A673 (cell line): ENCODE results near the gene ASTN2. TPM values are rescaled to one million over a fixed set of nuclear protein-coding genes. Genes with fewer than 3 reads are reported as not detected.

Experiments
- BruUV-seq: library from RNA; stranded (reverse); fragments of 400-500 nt; replicated peaks from 2 replicates; lab custom pipeline; 2021; lab: Mats Ljungman, UMichigan
- CTCF ChIA-PET: fragments of 300-600 bp; sonication (Branson Sonifier 250); formaldehyde crosslinking; loops from one replicate; lab custom pipeline; 2022; ENCODE audit warnings: antibody characterized with exemption; lab: Charles Lee
- POLR2A ChIA-PET: fragments of 300-600 bp; sonication (Branson Sonifier 250); formaldehyde crosslinking; loops from one replicate; lab custom pipeline; 2022; ENCODE audit warnings: antibody characterized with exemption; ENCODE audit not compliant: low non-redundant PET; lab: Charles Lee
- DNase-seq: peaks from one replicate; pipeline ENCODE4 v3.0.0-alpha.2; 2015; ENCODE audit warnings: low spot score
- H3K27ac ChIP-seq: fragments of 200-600 bp; sonication (generic); 2 replicates; pipeline ENCODE4 v1.5.1; 2016; ENCODE audit warnings: mixed run types, low read depth, mild to moderate bottlenecking, mixed read lengths, antibody characterized with exemption, low read length; ENCODE audit not compliant: poor library complexity, severe bottlenecking
- H3K27me3 ChIP-seq: fragments of 200-600 bp; sonication (generic); replicated peaks from 2 replicates; pipeline ENCODE4 v1.6.1; 2017; ENCODE audit warnings: mixed run types, low read depth, mild to moderate bottlenecking, mixed read lengths, antibody characterized with exemption, low read length; ENCODE audit not compliant: insufficient read depth, poor library complexity
- H3K36me3 ChIP-seq: fragments of 200-600 bp; sonication (generic); 2 replicates; pipeline ENCODE4 v1.6.1; 2016; ENCODE audit warnings: mixed run types, mild to moderate bottlenecking, mixed read lengths, antibody characterized with exemption, low read length; ENCODE audit not compliant: insufficient read depth, poor library complexity, severe bottlenecking
- H3K4me1 ChIP-seq: fragments of 200-600 bp; sonication (generic); 2 replicates; pipeline ENCODE4 v1.6.1; 2017; ENCODE audit warnings: mixed run types, mild to moderate bottlenecking, mixed read lengths, antibody characterized with exemption, low read length; ENCODE audit not compliant: insufficient read depth, poor library complexity, severe bottlenecking
- H3K4me3 ChIP-seq: fragments of 200-600 bp; sonication (generic); 2 replicates; pipeline ENCODE4 v1.5.1; 2016; ENCODE audit warnings: low read depth, mixed run types, mild to moderate bottlenecking, mixed read lengths, low read length; ENCODE audit not compliant: poor library complexity, severe bottlenecking
- H3K9me3 ChIP-seq: fragments of 200-600 bp; sonication (generic); 2 replicates; pipeline ENCODE4 v1.6.1; 2016; ENCODE audit warnings: mixed run types, low read depth, mild to moderate bottlenecking, mixed read lengths, antibody characterized with exemption, low read length; ENCODE audit not compliant: poor library complexity, severe bottlenecking
- CTCF ChIP-seq: fragments of 300-800, 200-600 bp; sonication (generic); conservative IDR thresholded peaks from 2 replicates; pipeline ENCODE4 v1.5.1; 2017; ENCODE audit warnings: low read depth, mild to moderate bottlenecking, antibody characterized with exemption, low read length, moderate library complexity, mixed read lengths
- EZH2 ChIP-seq: fragments of 200-600 bp; sonication (generic); IDR thresholded peaks from 2 replicates; pipeline ENCODE4 v1.6.1; 2017; ENCODE audit warnings: borderline replicate concordance, low read depth, mild to moderate bottlenecking, mixed read lengths, antibody characterized with exemption, low read length; ENCODE audit not compliant: poor library complexity, severe bottlenecking
- intact Hi-C: fragments of 100-400 bp; cut with micrococcal nuclease; formaldehyde crosslinking; loops from one replicate; pipeline ENCODE4 v1.10.0; 2022; ENCODE audit not compliant: unreplicated experiment
- total RNA-seq: library from RNA; stranded (reverse); gene quantifications from 2 replicates; pipeline ENCODE4 v1.2.3, GENCODE V29; 2021

The ASTN2 gene
- total RNA-seq, 1 experiment from 2014 or later, result 3.4 TPM

DNA sequence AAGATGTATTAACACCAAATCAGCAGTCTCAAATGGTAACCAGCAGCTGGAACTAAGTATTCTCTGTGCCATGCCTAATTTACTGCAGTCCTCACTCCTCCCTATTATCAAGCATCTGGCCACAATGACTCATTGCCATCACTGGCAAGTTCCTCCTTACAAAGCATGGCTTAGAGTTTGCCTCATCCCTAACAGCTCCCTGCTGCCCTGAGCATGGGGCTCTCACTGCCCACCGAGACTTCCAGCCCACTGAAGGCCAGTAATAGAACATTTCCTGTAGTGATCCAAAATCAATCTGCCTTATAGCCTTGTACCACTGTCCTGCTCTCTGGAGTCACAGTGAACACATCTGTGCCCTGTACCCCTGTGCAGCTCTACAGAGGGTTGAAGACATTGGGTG lies 939.7 kb downstream of the ASTN2 start:
- Histone ChIP-seq H3K4me3 (no peak overlapping the region), H3K27ac (no peak overlapping the region), H3K9me3 (no peaks in the 10 kb centered on the region), H3K27me3 (no peaks in the 10 kb centered on the region), H3K4me1 (peaks cover 21% of the 10 kb centered on the region), H3K36me3 (no peaks in the 10 kb centered on the region)
- no peak for TF ChIP-seq EZH2
- TF ChIP-seq CTCF, result no peak
- DNase-seq, result peak; percentile 21
- intact Hi-C loops, result no loop called here
- BruUV-seq, result no TSS peak
- POLR2A ChIA-PET, result no interaction called here
- CTCF ChIA-PET, result no interaction called here

DNA sequence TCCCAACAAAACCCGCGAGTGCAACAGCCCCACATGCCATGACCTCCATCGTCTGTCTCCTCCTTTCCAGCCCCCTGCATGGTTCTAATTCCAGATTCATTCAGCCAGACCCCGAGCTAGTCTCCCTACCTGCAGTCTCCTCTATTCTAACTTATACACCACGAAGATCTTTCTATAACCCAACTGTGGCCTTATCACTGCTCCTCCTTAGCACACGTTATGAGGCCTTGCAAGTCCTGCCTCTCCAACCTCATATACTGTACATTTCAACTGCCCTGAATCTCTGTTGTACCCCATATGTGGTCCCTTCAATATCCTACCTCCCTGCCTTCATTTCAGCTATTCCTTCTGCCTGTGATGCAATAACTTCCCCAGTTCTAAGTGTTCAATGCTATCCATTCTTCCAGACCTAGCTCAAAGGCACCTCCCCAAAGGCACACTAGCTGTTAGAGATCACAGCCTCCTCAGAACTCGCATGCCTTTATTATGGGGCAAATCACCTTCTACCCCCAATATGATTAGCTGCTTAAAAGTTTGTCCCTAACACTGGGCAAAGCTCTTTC lies 942.8 kb downstream of the ASTN2 start:
- no peak for DNase-seq
- POLR2A ChIA-PET, result no interaction called here
- CTCF ChIA-PET, result interaction anchor here (0.7 kb wide), 1 partner anchor 479 kb away, joined by 4 read pairs; no protein-coding TSS in a partner anchor
- Histone ChIP-seq H3K4me1 (peaks cover 36% of the 10 kb centered on the region), H3K4me3 (no peak overlapping the region), H3K9me3 (no peaks in the 10 kb centered on the region), H3K27me3 (no peaks in the 10 kb centered on the region), H3K27ac (peak overlapping the region; percentile 61), H3K36me3 (no peaks in the 10 kb centered on the region)
- no TSS peak for BruUV-seq
- intact Hi-C loops, result no loop called here
- TF ChIP-seq CTCF, result no peak
- no peak for TF ChIP-seq EZH2

- no peaks in the 10 kb centered on the region for H3K9me3 ChIP-seq
- ChIA-PET POLR2A (interaction anchor here (0.6 to 0.7 kb wide), 2 partner anchors 33 to 878 kb away, joined by 7 to 11 read pairs; no protein-coding TSS in a partner anchor), CTCF (no interaction called here)
- H3K27ac ChIP-seq, result peak overlapping the region; percentile 61
- DNase-seq, result peak; percentile 91
- BruUV-seq, result no TSS peak
- no peaks in the 10 kb centered on the region for H3K36me3 ChIP-seq
- intact Hi-C loops, result no loop called here
- TF ChIP-seq CTCF, result no peak
- TF ChIP-seq EZH2, result no peak
- H3K4me1 ChIP-seq, result peaks cover 36% of the 10 kb centered on the region
- no peaks in the 10 kb centered on the region for H3K27me3 ChIP-seq
- H3K4me3 ChIP-seq, result no peak overlapping the region
Observed at GRCh38 chr9:116471093-116471906, 943.6 kb downstream of the ASTN2 start.
